Spleen (tissue), 7 donors: ENCODE data around the gene PBRM1.

Source experiments
- POLR2A ChIP-seq, 3 donors: fragments of 450-650 bp; IDR thresholded peaks; one replicate each; pipeline ENCODE4 v1.5.1; 2017; ENCODE audit warnings: antibody characterized with exemption in 3 of 3, mild to moderate bottlenecking in 1 of 3
- POLR2AphosphoS5 ChIP-seq, 3 donors: sonication (generic); formaldehyde crosslinking; IDR thresholded peaks; one replicate each; pipeline ENCODE4 v1.5.1; 2017; ENCODE audit warnings: antibody characterized with exemption in 3 of 3
- TF ChIP-seq, protein P1 (sequence below), 11 experiments: fragments of 200-600 bp in 7 of 11; fragments of 450-650 bp in 4 of 11; sonication (generic) in 4 of 11; IDR thresholded peaks in 8 of 11; conservative IDR thresholded peaks in 3 of 11; 1 replicate in 7 of 11; 2 replicates in 4 of 11; pipeline versions ENCODE4 v1.4.0 to v1.8.0; 2016 to 2021; ENCODE audit warnings: antibody characterized with exemption in 11 of 11, inconsistent platforms in 4 of 11, mild to moderate bottlenecking in 1 of 11
- donor health status: DM: no; HTN: no; CAD: no; lungs with moderate emphysema.
- donor health status: DM: no; HTN: no; CAD: no.
- donor health status: DM: no; HTN: no; CAD: no.

- TF ChIP-seq POLR2A (IDR thresholded peaks at IDR 0.05) (no peak), POLR2AphosphoS5 (IDR thresholded peaks at IDR 0.05) (no peak)
- TF ChIP-seq, protein P1, sequence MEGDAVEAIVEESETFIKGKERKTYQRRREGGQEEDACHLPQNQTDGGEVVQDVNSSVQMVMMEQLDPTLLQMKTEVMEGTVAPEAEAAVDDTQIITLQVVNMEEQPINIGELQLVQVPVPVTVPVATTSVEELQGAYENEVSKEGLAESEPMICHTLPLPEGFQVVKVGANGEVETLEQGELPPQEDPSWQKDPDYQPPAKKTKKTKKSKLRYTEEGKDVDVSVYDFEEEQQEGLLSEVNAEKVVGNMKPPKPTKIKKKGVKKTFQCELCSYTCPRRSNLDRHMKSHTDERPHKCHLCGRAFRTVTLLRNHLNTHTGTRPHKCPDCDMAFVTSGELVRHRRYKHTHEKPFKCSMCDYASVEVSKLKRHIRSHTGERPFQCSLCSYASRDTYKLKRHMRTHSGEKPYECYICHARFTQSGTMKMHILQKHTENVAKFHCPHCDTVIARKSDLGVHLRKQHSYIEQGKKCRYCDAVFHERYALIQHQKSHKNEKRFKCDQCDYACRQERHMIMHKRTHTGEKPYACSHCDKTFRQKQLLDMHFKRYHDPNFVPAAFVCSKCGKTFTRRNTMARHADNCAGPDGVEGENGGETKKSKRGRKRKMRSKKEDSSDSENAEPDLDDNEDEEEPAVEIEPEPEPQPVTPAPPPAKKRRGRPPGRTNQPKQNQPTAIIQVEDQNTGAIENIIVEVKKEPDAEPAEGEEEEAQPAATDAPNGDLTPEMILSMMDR (IDR thresholded peaks at IDR 0.05 in 8 of 11, conservative IDR thresholded peaks at IDR 0.05 in 3 of 11), result no peak
Measured at GRCh38 chr3:52633786-52634185, 51.9 kb downstream of the PBRM1 start.
